ENCODE measurements around the gene TCP11L2.

TCP11L2 gene

DNA sequence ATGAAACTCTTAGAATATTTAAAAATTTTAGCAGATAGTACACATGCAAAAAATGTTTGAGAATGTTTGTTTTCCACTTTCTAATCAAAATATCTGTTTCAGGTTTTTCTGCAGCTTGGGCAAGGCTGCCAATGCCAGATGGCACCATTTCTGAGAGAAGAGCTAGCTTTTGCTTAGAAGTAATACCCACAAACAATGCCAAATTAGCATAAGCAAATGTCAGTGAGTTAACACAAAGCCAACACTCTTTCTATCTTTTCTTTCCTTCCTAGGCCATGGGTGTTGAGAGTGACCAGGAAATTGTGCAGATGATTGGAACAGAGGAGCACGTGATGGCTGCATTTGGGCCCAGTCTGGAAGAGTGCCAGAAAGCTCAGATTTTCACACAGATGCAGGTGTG is 90.2 kb downstream of the TCP11L2 start:
- no peak for DNase-seq (ENCODE audit: low read depth in 3 of 3, low spot score in 1 of 3)

Measured in stimulated activated CD4-positive, alpha-beta T cell treated with anti-CD3 and anti-CD28 coated beads, TNF-alpha, amount 100 ng/mL, for 1 hour (primary cell).